Hepatocyte (in vitro differentiated cells): ENCODE measurements around the gene LDLRAD3. TPM values are rescaled to one million over a fixed set of nuclear protein-coding genes. Genes with fewer than 3 reads are reported as not detected.
A peak's percentile ranks its signal among the peaks of the same experiment; 100 is the strongest.

Experiments
- DNase-seq: peaks from one replicate; pipeline ENCODE4 v3.0.0-alpha.2; 2016; ENCODE audit warnings: low spot score
- H2AFZ ChIP-seq: fragments of 200-600 bp; sonication (generic); 2 replicates; pipeline ENCODE4 v1.6.0; 2016; ENCODE audit warnings: antibody characterized with exemption, mild to moderate bottlenecking
- H3K27ac ChIP-seq: fragments of 200-600 bp; sonication (generic); 2 replicates; pipeline ENCODE4 v1.5.1; 2016; ENCODE audit warnings: mild to moderate bottlenecking
- H3K27me3 ChIP-seq: fragments of 200-600 bp; sonication (generic); 2 replicates; pipeline ENCODE4 v1.6.1; 2016
- H3K36me3 ChIP-seq: fragments of 200-600 bp; sonication (generic); replicated peaks from 2 replicates; pipeline ENCODE4 v1.5.1; 2016; ENCODE audit warnings: low read depth; ENCODE audit not compliant: insufficient read depth
- H3K4me1 ChIP-seq: fragments of 200-600 bp; sonication (generic); 2 replicates; pipeline ENCODE4 v1.5.1; 2016; ENCODE audit warnings: mild to moderate bottlenecking, moderate library complexity; ENCODE audit not compliant: insufficient read depth
- H3K4me2 ChIP-seq: fragments of 200-600 bp; sonication (generic); 2 replicates; pipeline ENCODE4 v1.6.0; 2016
- H3K4me3 ChIP-seq: fragments of 200-600 bp; sonication (generic); 2 replicates; pipeline ENCODE4 v1.5.1; 2016; ENCODE audit warnings: mild to moderate bottlenecking
- H3K79me2 ChIP-seq: fragments of 200-600 bp; sonication (generic); 2 replicates; pipeline ENCODE4 v1.6.0; 2017; ENCODE audit warnings: mild to moderate bottlenecking
- H3K9me2 ChIP-seq: fragments of 200-600 bp; sonication (generic); replicated peaks from 2 replicates; pipeline ENCODE4 v1.6.0; 2017; ENCODE audit warnings: mild to moderate bottlenecking; ENCODE audit not compliant: insufficient read depth
- H3K9me3 ChIP-seq: fragments of 200-600 bp; sonication (generic); 2 replicates; pipeline ENCODE4 v1.5.1; 2016; ENCODE audit warnings: low read depth, mild to moderate bottlenecking
- H4K20me1 ChIP-seq: fragments of 200-600 bp; sonication (generic); 2 replicates; pipeline ENCODE4 v1.6.0; 2016; ENCODE audit warnings: mild to moderate bottlenecking; ENCODE audit not compliant: insufficient read depth, poor library complexity, severe bottlenecking
- EZH2 ChIP-seq: fragments of 200-600 bp; sonication (generic); IDR thresholded peaks from 2 replicates; pipeline ENCODE4 v1.6.1; 2016; ENCODE audit warnings: antibody characterized with exemption, mild to moderate bottlenecking, borderline replicate concordance
- EZH2phosphoT487 ChIP-seq: fragments of 200-600 bp; sonication (generic); IDR thresholded peaks from one replicate; pipeline ENCODE4 v1.6.1; 2018; ENCODE audit warnings: antibody characterized with exemption, mild to moderate bottlenecking, low read depth, moderate library complexity; ENCODE audit not compliant: unreplicated experiment, severe bottlenecking
- WGBS: methylation state at CpG from one replicate; pipeline ENCODE4 v1.1.6; 2016; ENCODE audit warnings: low lambda C conversion rate; ENCODE audit errors: missing lambda C conversion rate; 5-methylcytosine and 5-hydroxymethylcytosine counted together
- polyA plus RNA-seq: library from polyadenylated mRNA; unstranded; fragments of >200 nt; fragmentation: Nextera tagmentation; extraction: Ambion mirVana; gene quantifications from 2 replicates; pipeline ENCODE4 v1.2.1, GENCODE V29; 2016
- total RNA-seq: library from RNA; depleted of rRNA; stranded (reverse); fragments of >200 nt; gene quantifications from 2 replicates; pipeline ENCODE4 v1.2.3, GENCODE V29; 2014
- TF ChIP-seq, protein P1 (sequence below): fragments of 200-600 bp; sonication (generic); IDR thresholded peaks from 2 replicates; pipeline ENCODE4 v1.5.1; 2016; ENCODE audit warnings: antibody characterized with exemption, mild to moderate bottlenecking; ENCODE audit not compliant: poor library complexity

The LDLRAD3 gene
- total and polyA plus RNA-seq, 2 experiments from 2014 or later: 12.2 TPM

DNA sequence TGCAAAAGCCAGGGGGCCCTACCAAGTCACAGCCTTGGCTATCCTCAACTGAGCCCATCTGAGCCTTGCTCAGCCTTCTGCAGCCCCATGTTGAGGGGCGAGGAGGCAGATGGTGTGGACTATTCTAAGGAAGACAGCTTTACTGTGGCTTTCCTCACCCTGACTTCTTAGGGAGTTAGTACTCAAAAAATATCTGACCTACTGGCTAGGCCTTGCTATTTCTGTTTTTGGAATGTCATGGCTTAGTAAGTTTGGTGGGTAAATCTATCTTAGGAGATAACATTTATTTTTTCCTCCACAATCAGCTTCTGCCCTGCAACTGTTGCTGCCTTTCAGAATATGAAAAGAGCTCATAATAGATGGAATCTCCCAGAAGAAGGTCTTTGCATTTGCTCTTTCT, 80.9 kb downstream of the LDLRAD3 start:
- H3K27ac ChIP-seq: no peak overlapping the region
- H3K79me2 ChIP-seq: no peaks in the 10 kb centered on the region
- no peak overlapping the region for H3K4me3 ChIP-seq
- no peaks in the 10 kb centered on the region for H4K20me1 ChIP-seq
- no peaks in the 10 kb centered on the region for H3K27me3 ChIP-seq
- WGBS: 95% methylated on average over 1 of the region's 1 CpG
- no peaks in the 10 kb centered on the region for H3K4me1 ChIP-seq
- H3K9me3 ChIP-seq: no peaks in the 10 kb centered on the region
- no peak overlapping the region for H2AFZ ChIP-seq
- no peaks in the 10 kb centered on the region for H3K36me3 ChIP-seq
- no peak for TF ChIP-seq EZH2phosphoT487
- no peak for DNase-seq
- H3K4me2 ChIP-seq: no peak overlapping the region
- H3K9me2 ChIP-seq: no peaks in the 10 kb centered on the region

DNA sequence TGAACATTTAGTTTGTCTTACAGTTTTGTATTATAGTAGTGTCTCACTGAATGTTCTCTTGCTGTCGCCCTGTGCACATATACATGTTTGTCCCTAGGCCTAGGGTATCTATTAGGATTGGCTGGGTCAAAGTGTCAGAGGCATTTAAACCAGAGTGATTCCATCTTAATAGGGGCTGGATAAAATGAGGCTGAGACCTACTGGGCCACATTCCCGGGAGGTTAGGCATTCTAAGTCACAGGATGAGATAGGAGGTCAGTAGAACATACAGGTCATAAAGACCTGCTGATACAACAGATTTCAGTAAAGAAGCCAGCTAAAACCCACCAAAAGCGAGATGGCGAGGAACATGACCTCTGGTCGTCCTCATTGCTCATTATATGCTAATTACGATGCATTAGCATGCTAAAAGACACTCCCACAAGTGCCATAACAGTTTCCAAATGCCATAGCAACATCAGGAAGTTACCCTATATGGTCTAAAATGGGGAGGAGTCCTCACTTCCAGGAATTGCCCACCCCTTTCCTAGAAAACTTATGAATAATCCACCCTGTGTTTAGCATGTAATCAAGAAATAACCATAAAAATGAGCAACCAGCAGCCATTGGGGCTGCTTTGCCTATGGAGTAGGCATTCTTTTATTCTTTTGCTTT, 82.6 kb downstream of the LDLRAD3 start:
- Histone ChIP-seq H3K4me3 (no peak overlapping the region), H3K9me3 (no peaks in the 10 kb centered on the region), H3K27me3 (no peaks in the 10 kb centered on the region), H3K79me2 (no peaks in the 10 kb centered on the region), H3K4me2 (no peak overlapping the region), H3K36me3 (no peaks in the 10 kb centered on the region), H3K27ac (no peak overlapping the region), H2AFZ (no peak overlapping the region), H3K4me1 (peaks cover 6% of the 10 kb centered on the region), H3K9me2 (no peaks in the 10 kb centered on the region), H4K20me1 (no peaks in the 10 kb centered on the region)
- TF ChIP-seq EZH2phosphoT487: no peak
- TF ChIP-seq, protein P1, sequence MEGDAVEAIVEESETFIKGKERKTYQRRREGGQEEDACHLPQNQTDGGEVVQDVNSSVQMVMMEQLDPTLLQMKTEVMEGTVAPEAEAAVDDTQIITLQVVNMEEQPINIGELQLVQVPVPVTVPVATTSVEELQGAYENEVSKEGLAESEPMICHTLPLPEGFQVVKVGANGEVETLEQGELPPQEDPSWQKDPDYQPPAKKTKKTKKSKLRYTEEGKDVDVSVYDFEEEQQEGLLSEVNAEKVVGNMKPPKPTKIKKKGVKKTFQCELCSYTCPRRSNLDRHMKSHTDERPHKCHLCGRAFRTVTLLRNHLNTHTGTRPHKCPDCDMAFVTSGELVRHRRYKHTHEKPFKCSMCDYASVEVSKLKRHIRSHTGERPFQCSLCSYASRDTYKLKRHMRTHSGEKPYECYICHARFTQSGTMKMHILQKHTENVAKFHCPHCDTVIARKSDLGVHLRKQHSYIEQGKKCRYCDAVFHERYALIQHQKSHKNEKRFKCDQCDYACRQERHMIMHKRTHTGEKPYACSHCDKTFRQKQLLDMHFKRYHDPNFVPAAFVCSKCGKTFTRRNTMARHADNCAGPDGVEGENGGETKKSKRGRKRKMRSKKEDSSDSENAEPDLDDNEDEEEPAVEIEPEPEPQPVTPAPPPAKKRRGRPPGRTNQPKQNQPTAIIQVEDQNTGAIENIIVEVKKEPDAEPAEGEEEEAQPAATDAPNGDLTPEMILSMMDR: no peak
- no peak for TF ChIP-seq EZH2
- DNase-seq: no peak
- WGBS: 92% methylated on average over 6 of the region's 6 CpGs

DNA sequence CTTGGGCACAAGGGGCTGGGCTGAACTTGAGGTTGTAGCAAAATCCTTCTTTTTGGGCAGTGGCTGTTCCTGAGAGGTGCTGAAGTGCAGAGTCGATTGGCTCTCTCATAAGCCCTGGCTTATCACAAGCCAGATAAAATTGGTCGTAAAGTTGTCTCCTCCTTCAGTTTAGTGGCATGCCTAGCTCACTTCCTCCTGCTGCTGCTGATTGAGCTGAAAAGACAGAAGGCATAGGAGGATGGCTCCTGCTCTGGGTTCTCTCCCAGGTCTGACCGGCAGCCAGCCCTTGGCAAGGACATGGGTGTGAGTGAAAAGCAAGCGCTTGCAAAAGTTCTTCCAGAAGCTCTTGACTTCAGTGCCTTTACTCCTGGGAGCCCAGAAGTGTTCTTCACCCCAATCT, 83.9 kb downstream of the LDLRAD3 start:
- Histone ChIP-seq H3K27ac (no peak overlapping the region), H3K9me2 (no peaks in the 10 kb centered on the region), H3K27me3 (no peaks in the 10 kb centered on the region), H2AFZ (no peak overlapping the region), H3K4me3 (no peak overlapping the region), H3K9me3 (no peaks in the 10 kb centered on the region), H3K4me2 (no peak overlapping the region), H4K20me1 (no peaks in the 10 kb centered on the region), H3K79me2 (no peaks in the 10 kb centered on the region), H3K4me1 (peaks cover 6% of the 10 kb centered on the region), H3K36me3 (no peaks in the 10 kb centered on the region)
- DNase-seq: peak; percentile 23
- TF ChIP-seq, protein P1: no peak
- TF ChIP-seq EZH2 (no peak), EZH2phosphoT487 (no peak)
- WGBS: 38% methylated on average over 4 of the region's 4 CpGs

DNA sequence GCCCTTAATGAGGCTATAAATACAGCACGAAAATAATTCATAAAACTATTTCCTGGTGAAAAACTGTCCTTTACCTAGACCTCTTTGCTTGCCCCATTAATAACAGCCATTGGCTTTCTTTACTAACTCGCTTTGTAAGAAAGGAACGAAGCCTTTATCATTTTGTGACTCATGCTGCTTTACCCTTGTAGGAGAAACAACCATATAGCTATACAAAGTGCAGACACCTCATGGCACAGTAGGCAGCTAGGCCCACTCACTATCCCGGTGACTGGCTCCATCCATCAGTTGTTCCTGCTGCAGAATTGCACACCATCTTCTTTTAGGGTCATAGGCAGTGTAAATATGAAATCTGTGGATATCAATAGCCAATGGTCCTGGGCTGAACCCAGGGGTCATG, 85.8 kb downstream of the LDLRAD3 start:
- Histone ChIP-seq H3K9me3 (no peaks in the 10 kb centered on the region), H4K20me1 (no peaks in the 10 kb centered on the region), H2AFZ (no peak overlapping the region), H3K79me2 (no peaks in the 10 kb centered on the region), H3K4me2 (no peak overlapping the region), H3K4me3 (no peak overlapping the region), H3K9me2 (no peaks in the 10 kb centered on the region), H3K36me3 (no peaks in the 10 kb centered on the region), H3K4me1 (peaks cover 14% of the 10 kb centered on the region), H3K27me3 (no peaks in the 10 kb centered on the region), H3K27ac (no peak overlapping the region)
- DNase-seq: no peak
- TF ChIP-seq EZH2 (no peak), EZH2phosphoT487 (no peak)
- TF ChIP-seq, protein P1: no peak
- WGBS: 82% methylated on average over 4 of the region's 4 CpGs
